ENCODE measurements around the gene CNNM4.

Gene CNNM4

DNA sequence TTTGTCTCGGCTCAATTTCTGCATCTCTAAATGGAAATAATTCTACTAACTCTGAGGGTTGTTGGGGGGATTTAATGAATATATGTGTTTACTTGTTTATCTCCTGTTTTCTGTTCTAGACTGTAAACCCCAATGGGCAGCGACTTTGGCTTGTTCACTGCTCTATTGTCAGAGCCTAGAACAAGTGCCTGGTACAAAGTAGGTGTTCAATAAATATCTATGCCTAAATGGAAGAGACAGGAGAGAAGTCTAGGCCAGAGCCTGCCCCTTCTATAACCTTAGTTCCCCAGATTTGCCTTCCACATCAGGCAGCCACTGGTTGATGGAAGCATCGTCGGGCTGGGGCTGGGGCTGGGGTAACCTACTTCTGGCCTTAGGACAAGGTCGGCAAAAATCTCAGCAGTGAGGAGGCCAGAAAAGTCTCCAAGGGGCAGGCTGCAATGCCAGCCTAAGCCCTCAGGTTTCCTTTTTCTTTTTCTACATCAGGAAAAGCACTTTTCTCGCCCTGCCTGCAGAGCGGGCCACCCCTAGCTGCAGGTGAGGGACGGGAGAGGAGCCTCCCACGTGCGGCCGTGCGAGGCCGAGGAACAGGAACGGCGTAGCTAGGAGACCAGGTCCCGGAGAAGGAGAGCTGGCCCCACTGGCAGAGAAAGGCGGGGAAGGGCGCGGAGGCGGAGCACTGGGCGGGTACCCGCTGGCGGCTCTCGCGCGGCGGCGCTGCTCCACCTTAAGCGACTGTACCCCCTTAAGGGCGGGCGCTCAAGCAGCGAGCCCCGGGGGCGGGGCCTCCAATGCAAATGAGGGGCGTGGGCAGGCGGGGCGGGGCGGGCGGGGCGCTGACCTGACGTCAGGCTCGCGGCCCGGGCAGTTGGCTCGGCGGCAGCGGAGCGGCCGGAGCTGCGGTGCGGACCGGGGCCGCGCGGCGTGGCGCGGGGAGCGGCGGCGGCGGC lies at the start of gene CNNM4:
CNNM4 (plus strand) TSS at position 867 of the 950 bp plus-strand sequence. CDS start 98 bp downstream, outside the sequence.
- peak; percentile 90 for DNase-seq

DNA sequence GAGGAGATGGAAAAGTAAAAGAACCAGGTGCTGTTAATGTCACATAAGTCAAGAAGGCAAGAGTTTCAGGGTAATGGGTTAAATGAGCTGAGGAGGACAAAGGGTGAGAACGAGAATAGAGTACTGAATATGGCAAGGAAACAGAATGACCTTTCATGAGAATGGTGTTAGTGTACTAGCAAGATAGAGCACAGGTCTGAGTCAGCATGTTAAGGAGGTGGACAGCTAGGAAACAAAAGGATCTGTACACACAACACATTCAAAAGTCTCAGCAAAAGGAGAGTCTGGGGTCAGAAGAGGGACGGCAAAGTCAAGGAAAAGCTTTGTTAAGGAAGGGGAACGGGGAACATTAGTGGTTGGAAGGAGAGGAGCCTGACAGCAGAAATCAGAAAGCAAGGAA lies 49.7 kb upstream of the CNNM4 start:
- no peak for DNase-seq

DNA sequence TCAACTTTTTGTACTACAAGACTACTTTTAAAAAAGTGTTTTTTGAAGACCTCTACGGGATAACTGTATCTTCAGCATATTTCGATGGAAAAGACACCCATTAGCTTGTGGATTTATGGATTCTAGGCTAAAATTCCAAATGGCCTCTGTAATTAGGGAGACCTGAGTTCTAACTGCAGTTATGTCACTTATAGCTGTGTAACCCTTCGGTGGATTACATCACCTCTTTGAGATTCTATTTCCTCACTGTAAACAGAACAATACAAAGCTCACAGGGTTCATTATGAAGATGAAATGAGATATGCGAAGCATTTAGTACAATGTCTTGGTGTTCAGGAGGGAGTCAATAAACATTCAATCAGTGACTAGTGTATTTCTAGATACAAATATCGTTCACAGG lies 45.0 kb upstream of the CNNM4 start:
- no peak for DNase-seq

DNA sequence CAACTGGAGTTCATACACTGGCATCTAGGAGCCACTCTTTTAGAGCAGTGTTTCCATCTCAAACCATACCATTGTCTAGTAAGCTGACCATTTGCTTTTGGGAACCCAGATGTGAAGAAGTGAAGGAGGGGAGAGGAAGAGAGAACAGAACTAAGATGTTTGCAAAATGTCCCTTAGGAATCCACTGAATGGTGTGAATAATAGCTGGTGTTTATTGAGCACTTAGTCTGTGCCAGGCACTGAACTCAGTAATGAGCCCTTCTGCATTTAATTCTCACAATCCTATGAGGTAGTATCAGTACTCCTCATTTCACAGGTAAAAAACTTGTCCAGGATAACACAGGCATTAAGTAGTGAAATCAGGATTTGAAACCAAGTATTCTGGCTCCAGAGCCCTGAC lies 44.3 kb upstream of the CNNM4 start:
- no peak for DNase-seq

DNA sequence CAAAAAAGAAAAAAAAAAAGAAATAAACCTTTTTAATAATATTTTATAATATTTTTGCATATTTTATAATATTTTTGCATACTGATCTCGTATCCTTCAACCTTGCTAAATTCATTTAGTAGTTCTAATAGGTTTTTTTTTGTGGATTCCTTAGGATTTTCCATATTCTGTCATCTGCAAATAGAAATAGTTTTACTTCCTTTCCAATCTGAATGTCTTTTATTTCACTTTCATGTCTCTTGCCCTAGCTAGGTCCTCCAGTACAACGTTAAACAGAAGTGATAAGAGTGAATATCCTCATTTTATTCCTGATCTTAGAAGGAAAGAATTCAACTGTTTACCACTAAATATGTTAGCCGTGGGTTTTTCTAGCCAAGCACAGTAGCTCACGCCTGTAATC lies 34.6 kb upstream of the CNNM4 start:
- no peak for DNase-seq

DNA sequence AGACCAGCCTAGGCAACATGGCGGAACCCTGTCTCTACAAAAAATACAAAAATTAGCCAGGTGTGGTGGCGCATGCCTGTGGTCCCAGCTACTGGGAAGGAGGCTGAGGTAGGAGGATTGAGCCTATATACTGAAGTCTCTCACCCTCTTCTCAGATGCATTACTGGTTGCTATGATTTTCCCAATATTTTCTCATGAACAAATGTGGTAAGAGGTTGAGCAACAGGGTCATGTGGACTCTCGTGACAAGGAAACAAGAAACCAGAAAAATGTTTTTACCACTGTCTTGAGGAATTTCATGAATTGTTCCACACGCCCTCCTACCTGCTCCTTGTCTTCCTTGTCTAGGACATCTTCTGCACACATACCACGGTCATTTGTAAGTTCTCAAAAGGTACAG lies 33.3 kb upstream of the CNNM4 start:
- no peak for DNase-seq

DNA sequence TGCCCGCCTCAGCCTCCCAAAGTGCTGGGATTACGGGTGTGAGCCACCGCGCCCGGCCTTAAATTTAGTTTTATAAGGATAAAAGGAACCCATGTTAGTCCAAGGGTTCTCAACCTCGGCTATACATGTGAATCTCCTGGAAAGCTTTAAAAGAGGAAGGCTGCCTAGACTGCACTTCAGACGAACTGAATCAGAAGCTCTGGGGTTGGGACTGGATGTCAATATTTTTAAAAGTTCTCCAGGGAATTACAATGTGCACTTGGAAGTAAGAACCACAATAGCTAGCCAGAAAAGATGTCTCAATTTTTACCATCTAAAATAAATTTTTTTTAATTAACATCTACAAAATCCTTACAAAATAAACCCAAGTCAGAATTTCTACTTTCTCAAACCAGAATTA lies 31.0 kb upstream of the CNNM4 start:
- no peak for DNase-seq

DNA sequence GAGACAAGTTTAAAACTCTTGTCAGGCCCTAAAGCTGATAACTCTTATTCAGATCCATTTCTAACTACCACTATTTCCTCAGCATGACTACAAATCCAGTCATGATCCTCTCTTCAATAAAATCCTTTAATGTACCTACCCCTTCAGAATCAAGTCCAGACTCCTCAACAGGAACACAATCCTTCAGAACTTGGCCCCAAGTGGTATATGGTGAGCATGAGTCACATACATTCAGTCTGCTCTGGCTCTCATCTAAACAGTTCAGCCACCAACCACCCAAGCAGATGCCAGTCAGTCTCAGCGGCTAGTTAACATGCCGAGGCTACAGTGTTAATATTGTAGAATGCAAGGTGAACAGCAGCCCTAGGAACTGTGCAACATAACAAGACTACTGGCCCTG lies 30.5 kb upstream of the CNNM4 start:
- no peak for DNase-seq

DNA sequence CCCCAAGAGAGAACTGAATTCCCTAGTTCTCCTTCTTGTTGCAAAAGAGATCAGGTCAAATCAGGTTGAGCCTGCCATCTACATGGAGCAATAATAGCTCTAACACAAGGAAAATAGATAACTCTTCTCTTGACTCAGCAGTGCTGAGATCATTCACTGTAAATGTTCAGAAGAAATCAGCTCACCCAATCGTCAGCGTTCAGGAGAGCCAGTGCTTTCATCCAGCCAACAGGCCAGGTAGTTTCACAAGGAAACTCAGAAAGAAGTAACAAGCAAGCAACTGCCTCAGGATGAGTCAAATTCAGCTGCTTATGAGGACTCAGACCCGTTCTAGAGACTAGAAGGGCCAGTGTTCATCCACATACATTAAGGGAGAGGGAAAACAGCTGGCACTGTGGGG lies 26.8 kb upstream of the CNNM4 start:
- DNase-seq = no peak

DNA sequence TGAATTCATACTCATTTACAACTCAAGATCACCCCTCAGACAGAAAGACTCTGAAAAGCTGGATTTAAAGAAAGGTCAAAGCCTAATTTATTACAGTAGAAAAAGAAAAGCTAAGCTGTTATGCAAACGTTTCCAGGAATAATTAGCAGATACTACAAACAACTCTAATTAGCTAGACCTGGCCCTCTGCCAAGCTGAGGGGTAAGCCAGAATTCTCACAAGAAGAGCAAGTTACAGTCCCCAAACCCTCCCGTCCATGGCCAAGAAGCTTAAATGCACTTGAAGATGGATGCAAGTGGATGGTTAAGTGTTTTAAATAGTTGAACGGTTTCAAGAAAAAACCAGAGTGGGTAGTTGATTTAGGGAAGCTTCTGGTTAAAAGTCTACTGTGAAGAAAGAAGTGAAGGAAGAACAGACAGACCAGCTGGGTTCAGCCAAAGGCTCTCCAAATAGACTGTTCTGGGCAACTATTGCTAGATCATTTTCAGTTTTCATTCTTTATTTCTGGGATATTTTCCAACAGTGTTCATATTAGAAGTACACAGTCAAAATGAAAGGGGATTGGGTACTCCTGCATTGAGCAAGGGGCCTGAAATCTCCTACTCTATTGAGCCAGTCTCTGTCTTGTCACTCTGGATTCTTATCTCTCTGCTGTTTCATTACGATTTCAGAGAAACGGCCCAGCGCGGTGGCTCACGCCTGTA lies 25.7 kb upstream of the CNNM4 start:
- DNase-seq = no peak

DNA sequence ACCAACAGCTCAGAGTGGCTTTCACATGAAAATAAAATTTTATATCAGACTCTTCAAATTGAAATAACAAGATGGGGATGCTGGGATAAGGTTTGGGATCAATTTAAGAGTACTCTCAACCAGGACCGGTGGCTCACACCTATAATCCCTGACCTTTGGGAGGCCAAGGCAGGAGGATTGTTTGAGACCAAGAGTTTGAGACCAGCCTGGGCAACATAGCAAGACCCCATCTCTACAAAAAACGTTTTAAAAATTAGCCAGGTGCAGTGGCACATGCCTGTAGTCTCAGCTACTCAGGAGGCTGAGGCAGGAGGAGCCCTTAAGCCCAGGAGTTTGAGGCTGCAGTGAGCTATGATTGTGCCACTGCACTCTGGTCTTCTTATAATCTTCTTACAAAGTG lies 23.5 kb upstream of the CNNM4 start:
- no peak for DNase-seq

DNA sequence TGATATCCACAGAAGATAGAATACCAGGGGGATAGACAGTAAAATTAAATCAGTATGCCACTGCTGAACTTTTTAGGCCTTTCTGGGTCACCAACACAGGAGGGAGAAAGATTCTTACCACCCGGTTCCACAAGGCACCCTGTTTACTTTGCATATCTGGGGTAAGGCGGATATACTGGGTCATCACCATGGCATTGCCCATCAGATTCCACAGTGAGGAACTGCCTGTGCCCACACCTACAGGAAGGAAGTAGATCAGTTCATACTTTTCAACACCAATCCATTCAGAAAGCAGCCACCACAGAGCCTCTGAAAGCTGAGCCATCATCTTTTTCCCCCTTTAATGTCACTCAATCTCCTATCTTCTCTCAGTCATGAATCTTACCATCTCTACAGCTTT lies 22.9 kb upstream of the CNNM4 start:
- DNase-seq = no peak

DNA sequence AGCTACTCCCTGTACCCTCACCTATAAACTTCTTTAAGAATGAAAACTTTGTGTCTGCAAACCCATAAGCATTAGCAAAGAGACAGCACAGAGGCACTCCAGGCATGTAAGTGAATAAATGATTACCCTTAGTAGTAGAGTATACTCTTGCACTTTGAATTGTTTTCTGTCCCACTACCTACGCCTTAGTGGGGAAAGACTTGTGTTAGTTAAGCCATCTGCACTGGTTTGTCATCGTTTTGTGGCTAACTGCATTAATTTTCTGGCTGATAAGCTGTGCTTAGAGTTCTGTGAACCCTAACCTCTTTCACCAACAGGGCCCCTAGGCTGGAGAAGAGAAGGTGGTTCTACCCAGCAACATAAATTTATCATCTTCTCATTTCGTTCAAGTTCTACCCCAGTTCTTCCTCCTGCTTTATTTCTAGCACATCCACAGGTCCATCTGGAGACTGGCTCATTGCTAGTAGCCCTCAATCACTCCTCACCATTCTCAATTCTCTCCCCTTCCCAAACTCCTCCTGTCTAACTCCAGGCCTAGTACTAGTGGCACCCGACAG lies 21.5 kb upstream of the CNNM4 start:
- DNase-seq = no peak

DNA sequence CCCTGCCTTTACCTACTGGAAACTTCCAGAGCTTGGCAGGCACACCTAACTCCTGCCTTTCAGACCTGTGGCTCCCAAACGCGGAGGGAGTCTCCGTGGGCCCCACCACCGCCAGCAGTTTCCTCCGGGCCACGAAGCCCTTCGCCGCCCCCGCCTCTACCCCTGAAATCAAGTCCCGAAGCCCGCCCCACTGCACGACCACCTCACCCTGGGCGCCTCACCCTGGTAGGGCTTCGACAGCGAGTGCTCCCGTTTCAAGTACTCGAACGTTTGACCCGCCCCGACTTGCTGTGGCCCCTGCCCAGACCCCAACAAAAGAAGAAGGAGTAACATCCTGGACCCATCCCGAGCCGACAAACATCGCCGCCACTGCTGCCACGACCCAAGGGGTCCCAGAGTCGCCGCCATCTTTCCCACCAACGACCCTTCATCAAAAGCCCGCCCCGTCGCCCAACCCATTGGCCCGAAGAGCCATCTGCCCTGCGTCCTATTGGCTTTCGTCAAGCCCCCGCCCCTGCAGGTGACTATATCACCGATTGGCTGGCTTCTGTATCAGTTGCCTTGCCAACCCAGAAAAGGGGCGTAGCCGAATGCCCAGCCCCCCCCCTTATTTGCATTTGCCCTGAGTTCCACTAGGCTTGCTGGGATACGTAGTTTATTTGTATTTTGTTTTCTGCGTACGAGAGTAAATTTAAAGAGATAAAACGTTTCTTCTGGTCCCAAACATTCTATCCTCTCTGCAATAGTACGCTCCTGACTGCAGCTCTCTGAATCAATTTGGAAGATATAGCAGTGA lies 20.9 kb upstream of the CNNM4 start, which contains the start of gene LMAN2L:
LMAN2L (minus strand) TSS at position 432 of the 796 bp plus-strand sequence; CDS start at position 408, 24 bp downstream.
- DNase-seq = peak; percentile 93

DNA sequence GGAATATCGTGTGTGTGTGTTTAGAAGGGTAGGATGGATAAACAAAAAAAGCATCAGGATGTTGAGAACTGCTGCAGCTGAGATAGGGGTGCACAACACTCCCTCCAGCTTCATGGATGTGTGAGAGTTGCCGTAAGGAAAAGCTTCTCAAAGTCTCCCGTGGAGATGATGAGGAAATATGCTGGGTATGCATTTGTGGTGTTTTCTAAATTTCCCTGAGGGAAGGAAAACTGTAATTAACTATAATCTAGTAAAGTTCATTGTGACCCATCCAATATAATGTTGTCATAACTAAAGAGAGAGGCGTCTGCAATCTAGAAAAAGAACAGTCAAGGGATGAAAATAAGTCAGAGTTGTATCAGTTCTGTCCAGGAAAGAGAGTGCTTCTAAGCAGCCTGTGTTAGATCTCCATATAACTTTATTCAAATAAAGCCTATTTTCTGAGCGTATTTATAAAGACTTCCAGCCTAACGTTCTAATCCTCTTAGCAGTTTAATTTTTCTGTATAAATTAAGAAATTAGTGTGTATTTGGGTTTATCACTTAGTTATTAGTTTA lies 13.6 kb upstream of the CNNM4 start:
- no peak for DNase-seq

DNA sequence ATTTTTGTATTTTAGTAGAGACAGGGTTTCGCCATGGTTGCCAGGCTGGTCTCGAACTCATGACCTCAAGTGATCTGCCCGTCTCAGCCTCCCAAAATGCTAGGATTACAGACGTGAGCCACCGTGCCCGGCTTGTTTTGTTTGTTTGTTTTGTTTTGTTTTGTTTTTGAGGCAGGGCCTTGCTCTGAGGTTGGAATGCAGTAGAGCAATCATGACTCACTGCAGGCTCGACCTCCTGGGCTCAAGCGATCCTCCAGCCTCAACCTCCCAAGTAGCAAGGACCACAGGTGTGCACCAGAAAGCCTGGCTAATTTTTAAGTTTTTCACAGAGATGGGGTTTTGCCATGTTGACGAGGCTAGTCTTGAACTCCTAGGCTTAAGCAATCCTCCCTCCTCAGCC lies 8.9 kb upstream of the CNNM4 start:
- no peak for DNase-seq

DNA sequence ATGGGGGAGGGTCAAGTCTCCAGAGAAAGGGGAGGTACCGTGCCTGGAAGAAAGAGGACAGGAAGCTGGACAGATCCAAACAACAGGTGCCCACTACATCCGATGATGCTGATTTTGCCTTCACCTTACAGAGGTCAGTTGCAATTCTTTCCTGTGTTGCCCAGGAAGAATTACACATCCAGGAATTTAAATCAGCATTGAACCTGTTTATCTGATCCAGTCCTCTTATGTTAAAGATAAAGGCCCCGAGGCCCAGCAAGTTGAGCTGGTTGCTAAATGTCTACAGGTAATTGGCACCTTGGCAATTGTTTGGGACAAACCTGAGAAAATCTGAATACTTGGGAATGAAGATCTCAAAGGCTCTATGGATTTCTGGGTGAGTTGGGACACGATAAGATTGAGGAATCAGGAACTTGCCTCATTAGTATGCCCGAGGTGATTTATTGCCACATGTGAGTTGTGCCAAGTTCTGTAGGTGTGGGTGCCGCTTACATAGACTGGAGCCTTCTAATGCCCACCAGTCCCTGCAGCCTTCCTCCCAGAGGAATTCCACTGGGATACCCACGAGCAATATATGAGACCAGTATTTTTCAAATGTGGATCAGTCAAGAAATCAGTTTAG lies 6.9 kb upstream of the CNNM4 start:
- DNase-seq = no peak

DNA sequence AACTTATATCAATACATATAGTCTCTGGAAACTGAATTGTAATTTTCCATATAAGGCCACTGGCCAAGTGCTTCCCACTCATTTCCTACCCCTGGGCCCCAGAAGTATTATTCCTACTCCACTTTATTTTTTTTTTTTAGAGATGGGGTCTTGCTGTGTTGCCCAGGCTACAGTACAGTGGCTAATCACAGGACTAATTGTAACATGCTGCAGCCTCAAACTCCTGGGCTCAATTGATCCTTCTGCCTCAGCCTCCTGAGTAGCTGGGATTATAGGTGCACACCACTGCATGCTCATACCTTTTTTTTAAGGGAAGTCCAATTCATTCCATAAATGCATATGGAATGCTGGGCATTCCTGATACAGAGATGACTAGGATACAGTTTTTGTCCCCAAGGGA lies 6.4 kb upstream of the CNNM4 start:
- no peak for DNase-seq

DNA sequence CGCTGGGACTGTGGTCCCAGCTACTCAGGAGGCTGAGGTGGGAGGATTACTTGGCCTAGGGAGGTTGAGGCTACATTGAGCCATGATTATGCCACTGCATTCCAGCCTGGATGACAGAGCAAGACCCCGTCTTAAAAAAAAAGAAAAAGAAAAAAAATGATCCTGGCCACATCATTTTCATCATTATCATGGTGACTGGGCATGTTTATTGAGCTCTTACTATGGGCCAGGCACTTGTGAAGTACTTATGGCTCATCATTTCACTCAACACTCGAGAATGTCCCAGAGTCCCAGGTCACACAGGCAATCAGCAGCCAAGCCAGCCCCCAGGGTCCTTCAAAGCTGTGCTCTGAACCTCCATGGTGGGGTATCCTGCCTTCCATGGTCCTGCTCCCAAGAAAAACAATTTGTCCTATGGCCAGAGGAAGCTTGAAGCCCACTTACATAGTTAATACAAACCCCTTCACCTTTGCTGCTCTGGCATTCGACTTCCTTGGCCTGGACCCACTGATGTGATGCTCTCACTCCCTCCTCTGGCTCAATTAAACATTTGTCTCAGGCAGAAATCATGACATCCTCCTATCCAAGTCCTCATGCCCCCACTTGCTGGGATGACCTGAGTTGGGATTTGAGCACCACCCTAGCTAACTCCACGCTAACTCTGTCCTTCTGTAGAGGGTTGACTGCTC lies 3.8 kb upstream of the CNNM4 start:
- DNase-seq = no peak

DNA sequence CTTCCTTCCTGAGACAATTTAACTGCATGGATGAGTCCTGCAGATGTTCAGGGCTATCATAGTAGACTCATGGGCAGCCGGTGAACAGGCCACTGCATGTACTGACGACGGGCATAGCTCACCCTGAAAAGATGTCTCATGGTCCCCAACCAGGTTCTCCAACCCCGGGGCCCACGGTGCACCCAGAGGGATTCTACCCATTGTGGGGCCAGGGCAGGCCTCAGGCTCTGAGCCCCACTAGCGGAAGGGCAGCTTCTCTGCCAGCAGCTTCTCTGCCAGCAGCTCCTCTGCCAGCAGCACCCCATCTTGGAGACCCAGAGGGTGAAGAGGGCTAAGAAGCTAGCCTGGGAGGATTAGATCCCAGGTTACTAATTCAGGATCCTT lies 3.2 kb upstream of the CNNM4 start:
- no peak for DNase-seq

DNA sequence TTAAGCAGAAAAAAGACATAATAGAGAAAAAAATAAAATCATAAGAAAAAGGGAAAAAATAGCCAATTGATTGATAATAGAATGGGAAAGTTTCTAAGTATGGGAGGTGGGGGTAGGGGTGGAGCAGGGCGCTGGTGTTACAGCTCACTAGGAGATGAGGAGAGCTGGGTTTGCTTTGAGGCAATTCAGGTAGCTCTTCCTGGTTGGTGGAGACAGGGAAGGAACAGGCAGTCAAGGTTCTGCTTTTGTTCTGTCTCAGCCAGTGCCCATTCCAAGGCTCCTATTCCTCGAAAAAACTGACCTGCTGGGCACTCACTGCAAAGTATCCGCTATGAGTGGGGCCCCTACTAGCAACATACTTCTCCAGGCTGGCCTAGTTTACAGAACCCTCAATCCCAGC lies 1.7 kb upstream of the CNNM4 start:
- DNase-seq = no peak

DNA sequence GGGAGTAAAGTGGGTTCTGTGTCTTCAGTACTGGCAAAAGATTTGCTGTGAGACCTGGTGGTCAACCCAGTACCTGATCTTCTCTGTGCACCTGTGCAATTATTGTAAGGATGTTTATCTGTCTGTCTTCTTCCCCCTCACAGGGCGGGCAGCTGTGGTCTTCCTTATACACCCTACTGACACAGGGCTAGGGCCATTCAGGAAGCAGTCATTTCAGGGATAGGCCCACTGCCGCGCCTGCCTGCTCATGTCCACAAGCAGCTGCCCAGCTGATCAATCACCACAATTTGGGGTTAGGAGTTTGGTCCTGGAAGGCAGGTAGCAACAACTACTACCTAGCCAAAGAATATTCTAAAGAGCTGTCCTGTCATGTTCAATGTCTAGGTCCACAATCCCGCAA lies 1.2 kb upstream of the CNNM4 start:
- DNase-seq = no peak
